ENCODE data around the gene DRAM2.

Gene DRAM2

GRCh38 chr1:111179968-111180533 lies 40.2 kb upstream of the DRAM2 start:
- TF ChIP-seq REST (tag by site-specific recombination; IDR thresholded peaks at IDR 0.05) (no peak), ZNF555 (tag by site-specific recombination; conservative IDR thresholded peaks at IDR 0.05) (no peak), ZNF146 (tag by site-specific recombination; IDR thresholded peaks at IDR 0.05) (no peak), ZNF670 (tag by site-specific recombination; IDR thresholded peaks at IDR 0.05; ENCODE audit: low read depth) (no peak), ZBTB44 (tag by site-specific recombination; IDR thresholded peaks at IDR 0.05) (no peak), BCL11A (tag by site-specific recombination; IDR thresholded peaks at IDR 0.05; ENCODE audit: low read depth) (no peak)
- Histone ChIP-seq H3K27ac (ENCODE audit: extremely low read depth, low read depth, low read length) (no peak overlapping the region), H3K36me3 (ENCODE audit: control insufficient read depth in 2 of 2, insufficient read depth in 1 of 2, low read length in 2 of 2) (peaks cover 7 to 64% of the 10 kb centered on the region in 2 experiments; a peak in 2 of 3 replicates), H3K4me1 (ENCODE audit: control insufficient read depth, insufficient read depth, low read length) (no peaks in the 10 kb centered on the region), H3K4me3 (ENCODE audit: low read depth, low read length) (no peak overlapping the region), H3K9me3 (ENCODE audit: control insufficient read depth, insufficient read depth, low read depth, low read length) (no peaks in the 10 kb centered on the region)
- CTCF ChIA-PET, result no interaction called here
- POLR2A ChIA-PET, result no interaction called here

- TF ChIP-seq ZNF274 (IDR thresholded peaks at IDR 0.05; ENCODE audit: low read length), result no peak
- no peak for TF ChIP-seq ZNF274 (tag by site-specific recombination; IDR thresholded peaks at IDR 0.05; ENCODE audit: borderline replicate concordance)
- TF ChIP-seq ZNF555 (tag by site-specific recombination; conservative IDR thresholded peaks at IDR 0.05), result no peak
- TF ChIP-seq ZNF639 (tag by site-specific recombination; IDR thresholded peaks at IDR 0.05), result no peak
- TF ChIP-seq ZNF837 (tag by site-specific recombination; IDR thresholded peaks at IDR 0.05), result no peak
- TF ChIP-seq KLF9 (tag by site-specific recombination; IDR thresholded peaks at IDR 0.05; ENCODE audit: low read depth), result no peak
- no peak for TF ChIP-seq ZNF239 (tag by site-specific recombination; IDR thresholded peaks at IDR 0.05)
- TF ChIP-seq ZNF416 (tag by site-specific recombination; IDR thresholded peaks at IDR 0.05), result no peak
- Histone ChIP-seq H3K9me3 (ENCODE audit: control insufficient read depth, insufficient read depth, low read depth, low read length) (no peaks in the 10 kb centered on the region), H3K36me3 (ENCODE audit: control insufficient read depth in 2 of 2, insufficient read depth in 1 of 2, low read length in 2 of 2) (peaks cover 7 to 59% of the 10 kb centered on the region in 2 experiments; a peak in 2 of 3 replicates), H3K27ac (ENCODE audit: extremely low read depth, low read depth, low read length) (no peak overlapping the region), H3K4me1 (ENCODE audit: control insufficient read depth, insufficient read depth, low read length) (no peaks in the 10 kb centered on the region), H3K4me3 (ENCODE audit: low read depth, low read length) (no peak overlapping the region)
- ChIA-PET CTCF (no interaction called here), POLR2A (no interaction called here)
Measured at GRCh38 chr1:111176678-111177077, 36.8 kb upstream of the DRAM2 start.

- Histone ChIP-seq H3K9me3 (ENCODE audit: control insufficient read depth, insufficient read depth, low read depth, low read length) (no peaks in the 10 kb centered on the region), H3K4me3 (ENCODE audit: low read depth, low read length) (no peak overlapping the region), H3K4me1 (ENCODE audit: control insufficient read depth, insufficient read depth, low read length) (no peaks in the 10 kb centered on the region), H3K36me3 (ENCODE audit: control insufficient read depth in 2 of 2, insufficient read depth in 1 of 2, low read length in 2 of 2) (peaks cover 7 to 58% of the 10 kb centered on the region in 2 experiments; a peak in 2 of 3 replicates), H3K27ac (ENCODE audit: extremely low read depth, low read depth, low read length) (no peak overlapping the region)
- no peak for TF ChIP-seq SCRT1 (tag by site-specific recombination; IDR thresholded peaks at IDR 0.05; ENCODE audit: borderline replicate concordance)
- TF ChIP-seq SCRT2 (tag by site-specific recombination; IDR thresholded peaks at IDR 0.05), result peak; percentile 51
- ChIA-PET CTCF (no interaction called here), POLR2A (no interaction called here)
Measured at GRCh38 chr1:111175349-111175748, 35.5 kb upstream of the DRAM2 start.

Measured in HEK293 (cell line).